ENCODE results near the gene TNS1. TPM values are rescaled to one million over a fixed set of nuclear protein-coding genes. Genes with fewer than 3 reads are reported as not detected.

TNS1 gene
- total RNA-seq, 1 experiment from 2014 or later = 4.5 TPM

DNA sequence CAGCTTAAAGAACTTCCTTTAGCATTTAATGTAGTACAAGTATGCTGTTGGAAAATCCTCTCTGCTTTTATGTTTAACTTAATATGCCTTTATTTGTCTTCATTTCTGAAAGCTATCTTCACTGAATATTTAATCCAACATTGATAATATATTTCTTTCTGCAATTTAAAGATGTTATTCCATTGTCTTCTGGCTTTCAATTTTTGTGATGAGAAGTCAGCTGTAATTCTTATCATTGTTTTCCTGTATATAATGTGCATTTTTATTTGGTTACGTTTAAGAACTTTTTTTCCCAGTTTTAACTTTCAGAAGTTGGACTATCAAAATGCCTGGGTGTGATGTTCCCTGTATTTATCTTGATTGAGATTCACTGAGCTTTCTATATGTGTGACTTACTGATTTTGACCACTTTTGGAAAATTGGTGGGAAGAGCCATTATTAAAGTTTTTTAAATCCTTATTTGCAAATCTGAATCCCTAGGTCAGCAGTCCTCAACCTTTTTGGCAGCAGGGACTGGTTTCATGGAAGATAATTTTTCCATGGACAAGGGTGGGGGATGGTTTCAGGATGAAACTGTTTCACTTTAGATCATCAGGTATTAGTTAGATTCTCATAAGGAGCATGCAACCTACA lies 241.0 kb downstream of the TNS1 start:
- ChIA-PET POLR2A (no interaction called here), CTCF (no interaction called here)
- H3K27me3 Mint-ChIP-seq (ENCODE audit: low read depth) = peaks cover 18% of the 10 kb centered on the region
- H3K4me3 Mint-ChIP-seq = no peak overlapping the region
- peaks cover 15% of the 10 kb centered on the region for H3K36me3 Mint-ChIP-seq
- TF ChIP-seq, protein P1, sequence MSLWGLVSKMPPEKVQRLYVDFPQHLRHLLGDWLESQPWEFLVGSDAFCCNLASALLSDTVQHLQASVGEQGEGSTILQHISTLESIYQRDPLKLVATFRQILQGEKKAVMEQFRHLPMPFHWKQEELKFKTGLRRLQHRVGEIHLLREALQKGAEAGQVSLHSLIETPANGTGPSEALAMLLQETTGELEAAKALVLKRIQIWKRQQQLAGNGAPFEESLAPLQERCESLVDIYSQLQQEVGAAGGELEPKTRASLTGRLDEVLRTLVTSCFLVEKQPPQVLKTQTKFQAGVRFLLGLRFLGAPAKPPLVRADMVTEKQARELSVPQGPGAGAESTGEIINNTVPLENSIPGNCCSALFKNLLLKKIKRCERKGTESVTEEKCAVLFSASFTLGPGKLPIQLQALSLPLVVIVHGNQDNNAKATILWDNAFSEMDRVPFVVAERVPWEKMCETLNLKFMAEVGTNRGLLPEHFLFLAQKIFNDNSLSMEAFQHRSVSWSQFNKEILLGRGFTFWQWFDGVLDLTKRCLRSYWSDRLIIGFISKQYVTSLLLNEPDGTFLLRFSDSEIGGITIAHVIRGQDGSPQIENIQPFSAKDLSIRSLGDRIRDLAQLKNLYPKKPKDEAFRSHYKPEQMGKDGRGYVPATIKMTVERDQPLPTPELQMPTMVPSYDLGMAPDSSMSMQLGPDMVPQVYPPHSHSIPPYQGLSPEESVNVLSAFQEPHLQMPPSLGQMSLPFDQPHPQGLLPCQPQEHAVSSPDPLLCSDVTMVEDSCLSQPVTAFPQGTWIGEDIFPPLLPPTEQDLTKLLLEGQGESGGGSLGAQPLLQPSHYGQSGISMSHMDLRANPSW (CRISPR knock-in tag; conservative IDR thresholded peaks at IDR 0.05; ENCODE audit: low read depth) = no peak
- TF ChIP-seq, protein P2, sequence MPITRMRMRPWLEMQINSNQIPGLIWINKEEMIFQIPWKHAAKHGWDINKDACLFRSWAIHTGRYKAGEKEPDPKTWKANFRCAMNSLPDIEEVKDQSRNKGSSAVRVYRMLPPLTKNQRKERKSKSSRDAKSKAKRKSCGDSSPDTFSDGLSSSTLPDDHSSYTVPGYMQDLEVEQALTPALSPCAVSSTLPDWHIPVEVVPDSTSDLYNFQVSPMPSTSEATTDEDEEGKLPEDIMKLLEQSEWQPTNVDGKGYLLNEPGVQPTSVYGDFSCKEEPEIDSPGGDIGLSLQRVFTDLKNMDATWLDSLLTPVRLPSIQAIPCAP (CRISPR knock-in tag; IDR thresholded peaks at IDR 0.05) = no peak
- TF ChIP-seq ATF1 (CRISPR knock-in tag; IDR thresholded peaks at IDR 0.05) = no peak
- TF ChIP-seq FOXP1 (CRISPR knock-in tag; IDR thresholded peaks at IDR 0.05; ENCODE audit: borderline replicate concordance) = no peak
- TF ChIP-seq ZNF317 (CRISPR knock-in tag; IDR thresholded peaks at IDR 0.05; ENCODE audit: borderline replicate concordance, low read depth) = peak; percentile 93
- TF ChIP-seq, protein P3, sequence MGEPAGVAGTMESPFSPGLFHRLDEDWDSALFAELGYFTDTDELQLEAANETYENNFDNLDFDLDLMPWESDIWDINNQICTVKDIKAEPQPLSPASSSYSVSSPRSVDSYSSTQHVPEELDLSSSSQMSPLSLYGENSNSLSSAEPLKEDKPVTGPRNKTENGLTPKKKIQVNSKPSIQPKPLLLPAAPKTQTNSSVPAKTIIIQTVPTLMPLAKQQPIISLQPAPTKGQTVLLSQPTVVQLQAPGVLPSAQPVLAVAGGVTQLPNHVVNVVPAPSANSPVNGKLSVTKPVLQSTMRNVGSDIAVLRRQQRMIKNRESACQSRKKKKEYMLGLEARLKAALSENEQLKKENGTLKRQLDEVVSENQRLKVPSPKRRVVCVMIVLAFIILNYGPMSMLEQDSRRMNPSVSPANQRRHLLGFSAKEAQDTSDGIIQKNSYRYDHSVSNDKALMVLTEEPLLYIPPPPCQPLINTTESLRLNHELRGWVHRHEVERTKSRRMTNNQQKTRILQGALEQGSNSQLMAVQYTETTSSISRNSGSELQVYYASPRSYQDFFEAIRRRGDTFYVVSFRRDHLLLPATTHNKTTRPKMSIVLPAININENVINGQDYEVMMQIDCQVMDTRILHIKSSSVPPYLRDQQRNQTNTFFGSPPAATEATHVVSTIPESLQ (CRISPR knock-in tag; IDR thresholded peaks at IDR 0.05) = no peak
- TF ChIP-seq ETV6 (CRISPR knock-in tag; IDR thresholded peaks at IDR 0.05) = no peak
- TF ChIP-seq NFE2L1 (CRISPR knock-in tag; IDR thresholded peaks at IDR 0.05) = no peak
- DNase-seq (ENCODE audit: low spot score) (no peak), ATAC-seq (no peak)
- H3K9me3 Mint-ChIP-seq = peaks cover 50% of the 10 kb centered on the region
- H3K4me1 Mint-ChIP-seq = peaks cover 3% of the 10 kb centered on the region
- no peak overlapping the region for H3K27ac Mint-ChIP-seq

DNA sequence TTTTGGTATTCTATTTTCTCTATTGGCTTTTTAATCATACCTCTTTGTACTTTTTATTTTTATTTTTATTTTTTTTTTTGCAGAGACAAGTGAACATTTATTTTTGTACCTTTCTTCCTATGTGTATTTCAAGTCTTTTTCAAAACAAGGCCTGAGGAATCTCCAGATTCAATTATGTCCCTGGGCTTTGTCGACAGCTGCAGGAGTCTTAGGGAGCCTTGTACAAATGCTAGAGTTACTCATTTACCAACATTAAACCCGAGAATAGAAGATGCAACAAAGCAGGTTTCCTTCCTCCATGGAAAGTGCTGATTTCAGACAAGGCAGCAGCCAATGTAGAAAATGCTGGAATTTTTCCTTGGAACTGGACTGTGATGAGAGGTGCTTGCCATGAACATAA lies 242.8 kb downstream of the TNS1 start:
- ChIA-PET POLR2A (no interaction called here), CTCF (no interaction called here)
- peaks cover 46% of the 10 kb centered on the region for H3K9me3 Mint-ChIP-seq
- DNase-seq (ENCODE audit: low spot score) (no peak), ATAC-seq (no peak)
- H3K4me1 Mint-ChIP-seq = peaks cover 15% of the 10 kb centered on the region
- peaks cover 16% of the 10 kb centered on the region for H3K27me3 Mint-ChIP-seq (ENCODE audit: low read depth)
- H3K4me3 Mint-ChIP-seq = no peak overlapping the region
- H3K27ac Mint-ChIP-seq = no peak overlapping the region
- H3K36me3 Mint-ChIP-seq = peaks cover 15% of the 10 kb centered on the region
- TF ChIP-seq ZNF317 (CRISPR knock-in tag; IDR thresholded peaks at IDR 0.05; ENCODE audit: borderline replicate concordance, low read depth) (no peak), SP1 (CRISPR knock-in tag; conservative IDR thresholded peaks at IDR 0.05) (no peak), ZNF416 (CRISPR knock-in tag; IDR thresholded peaks at IDR 0.05) (no peak), ZNF396 (CRISPR knock-in tag; IDR thresholded peaks at IDR 0.05; ENCODE audit: borderline replicate concordance) (no peak), MXD4 (CRISPR knock-in tag; IDR thresholded peaks at IDR 0.05; ENCODE audit: borderline replicate concordance) (no peak), KAT7 (CRISPR knock-in tag; IDR thresholded peaks at IDR 0.05; ENCODE audit: borderline replicate concordance) (no peak), ZNF219 (CRISPR knock-in tag; IDR thresholded peaks at IDR 0.05; ENCODE audit: borderline replicate concordance) (no peak), JAZF1 (CRISPR knock-in tag; IDR thresholded peaks at IDR 0.05) (no peak), FOXJ3 (CRISPR knock-in tag; IDR thresholded peaks at IDR 0.05; ENCODE audit: borderline replicate concordance) (no peak), ZNF263 (CRISPR knock-in tag; IDR thresholded peaks at IDR 0.05; ENCODE audit: low read depth) (no peak)
- TF ChIP-seq, protein P4, sequence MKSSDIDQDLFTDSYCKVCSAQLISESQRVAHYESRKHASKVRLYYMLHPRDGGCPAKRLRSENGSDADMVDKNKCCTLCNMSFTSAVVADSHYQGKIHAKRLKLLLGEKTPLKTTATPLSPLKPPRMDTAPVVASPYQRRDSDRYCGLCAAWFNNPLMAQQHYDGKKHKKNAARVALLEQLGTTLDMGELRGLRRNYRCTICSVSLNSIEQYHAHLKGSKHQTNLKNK (CRISPR knock-in tag; IDR thresholded peaks at IDR 0.05) = no peak
- TF ChIP-seq, protein P5, sequence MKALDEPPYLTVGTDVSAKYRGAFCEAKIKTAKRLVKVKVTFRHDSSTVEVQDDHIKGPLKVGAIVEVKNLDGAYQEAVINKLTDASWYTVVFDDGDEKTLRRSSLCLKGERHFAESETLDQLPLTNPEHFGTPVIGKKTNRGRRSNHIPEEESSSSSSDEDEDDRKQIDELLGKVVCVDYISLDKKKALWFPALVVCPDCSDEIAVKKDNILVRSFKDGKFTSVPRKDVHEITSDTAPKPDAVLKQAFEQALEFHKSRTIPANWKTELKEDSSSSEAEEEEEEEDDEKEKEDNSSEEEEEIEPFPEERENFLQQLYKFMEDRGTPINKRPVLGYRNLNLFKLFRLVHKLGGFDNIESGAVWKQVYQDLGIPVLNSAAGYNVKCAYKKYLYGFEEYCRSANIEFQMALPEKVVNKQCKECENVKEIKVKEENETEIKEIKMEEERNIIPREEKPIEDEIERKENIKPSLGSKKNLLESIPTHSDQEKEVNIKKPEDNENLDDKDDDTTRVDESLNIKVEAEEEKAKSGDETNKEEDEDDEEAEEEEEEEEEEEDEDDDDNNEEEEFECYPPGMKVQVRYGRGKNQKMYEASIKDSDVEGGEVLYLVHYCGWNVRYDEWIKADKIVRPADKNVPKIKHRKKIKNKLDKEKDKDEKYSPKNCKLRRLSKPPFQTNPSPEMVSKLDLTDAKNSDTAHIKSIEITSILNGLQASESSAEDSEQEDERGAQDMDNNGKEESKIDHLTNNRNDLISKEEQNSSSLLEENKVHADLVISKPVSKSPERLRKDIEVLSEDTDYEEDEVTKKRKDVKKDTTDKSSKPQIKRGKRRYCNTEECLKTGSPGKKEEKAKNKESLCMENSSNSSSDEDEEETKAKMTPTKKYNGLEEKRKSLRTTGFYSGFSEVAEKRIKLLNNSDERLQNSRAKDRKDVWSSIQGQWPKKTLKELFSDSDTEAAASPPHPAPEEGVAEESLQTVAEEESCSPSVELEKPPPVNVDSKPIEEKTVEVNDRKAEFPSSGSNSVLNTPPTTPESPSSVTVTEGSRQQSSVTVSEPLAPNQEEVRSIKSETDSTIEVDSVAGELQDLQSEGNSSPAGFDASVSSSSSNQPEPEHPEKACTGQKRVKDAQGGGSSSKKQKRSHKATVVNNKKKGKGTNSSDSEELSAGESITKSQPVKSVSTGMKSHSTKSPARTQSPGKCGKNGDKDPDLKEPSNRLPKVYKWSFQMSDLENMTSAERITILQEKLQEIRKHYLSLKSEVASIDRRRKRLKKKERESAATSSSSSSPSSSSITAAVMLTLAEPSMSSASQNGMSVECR (CRISPR knock-in tag; IDR thresholded peaks at IDR 0.05; ENCODE audit: borderline replicate concordance) = no peak
- TF ChIP-seq, protein P6, sequence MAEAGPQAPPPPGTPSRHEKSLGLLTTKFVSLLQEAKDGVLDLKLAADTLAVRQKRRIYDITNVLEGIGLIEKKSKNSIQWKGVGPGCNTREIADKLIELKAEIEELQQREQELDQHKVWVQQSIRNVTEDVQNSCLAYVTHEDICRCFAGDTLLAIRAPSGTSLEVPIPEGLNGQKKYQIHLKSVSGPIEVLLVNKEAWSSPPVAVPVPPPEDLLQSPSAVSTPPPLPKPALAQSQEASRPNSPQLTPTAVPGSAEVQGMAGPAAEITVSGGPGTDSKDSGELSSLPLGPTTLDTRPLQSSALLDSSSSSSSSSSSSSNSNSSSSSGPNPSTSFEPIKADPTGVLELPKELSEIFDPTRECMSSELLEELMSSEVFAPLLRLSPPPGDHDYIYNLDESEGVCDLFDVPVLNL (CRISPR knock-in tag; IDR thresholded peaks at IDR 0.05; ENCODE audit: borderline replicate concordance, low read depth) = no peak
- TF ChIP-seq, protein P1 (CRISPR knock-in tag; conservative IDR thresholded peaks at IDR 0.05; ENCODE audit: low read depth) = no peak

All from WTC11 (cell line).